DMS53 (cell line): ENCODE results near the gene C1orf94.

Experiments used
- DNase-seq: peaks from one replicate; lab custom pipeline; 2025; lab: John Stamatoyannopoulos, UW

Gene C1orf94

GRCh38 chr1:34164771-34165391, 11.8 kb upstream of the C1orf94 start, which contains the start of gene CSMD2:
Gene CSMD2 (minus strand): TSS chr1:34165230. CDS start chr1:34165097, 133 bp downstream.
- DNase-seq = peak; percentile 85

- peak; percentile 59 for DNase-seq
Measured at GRCh38 chr1:34165422-34165921, 11.2 kb upstream of the C1orf94 start.

GRCh38 chr1:34166191-34166624, 10.5 kb upstream of the C1orf94 start:
- DNase-seq = peak; percentile 58

- DNase-seq = peak; percentile 68
Measured at GRCh38 chr1:34166625-34167361, 9.9 kb upstream of the C1orf94 start.

GRCh38 chr1:34167389-34167788, 9.3 kb upstream of the C1orf94 start:
- DNase-seq = no peak

- no peak for DNase-seq
Measured at GRCh38 chr1:34175744-34176143, 963 bp upstream of the C1orf94 start.

GRCh38 chr1:34178072-34178471, 1.4 kb downstream of the C1orf94 start:
- DNase-seq = no peak

GRCh38 chr1:34183381-34183780, 6.7 kb downstream of the C1orf94 start:
- peak; percentile 64 for DNase-seq

GRCh38 chr1:34186741-34187494, 10.2 kb downstream of the C1orf94 start:
- no peak for DNase-seq

- no peak for DNase-seq
Measured at GRCh38 chr1:34188418-34188817, 11.7 kb downstream of the C1orf94 start.

- DNase-seq = no peak
Measured at GRCh38 chr1:34188985-34189384, 12.3 kb downstream of the C1orf94 start.

GRCh38 chr1:34190692-34191091, 14.0 kb downstream of the C1orf94 start:
- no peak for DNase-seq

GRCh38 chr1:34192621-34193020, 15.9 kb downstream of the C1orf94 start:
- no peak for DNase-seq

GRCh38 chr1:34199927-34200326, 23.2 kb downstream of the C1orf94 start:
- peak; percentile 34 for DNase-seq

- DNase-seq = no peak
Measured at GRCh38 chr1:34212673-34213072, 36.0 kb downstream of the C1orf94 start.

GRCh38 chr1:34213956-34214355, 37.2 kb downstream of the C1orf94 start:
- no peak for DNase-seq

- no peak for DNase-seq
Measured at GRCh38 chr1:34231441-34231840, 54.7 kb downstream of the C1orf94 start.

GRCh38 chr1:34235594-34235993, 58.9 kb downstream of the C1orf94 start:
- DNase-seq = no peak

GRCh38 chr1:34236089-34236488, 59.4 kb downstream of the C1orf94 start:
- DNase-seq = no peak

- no peak for DNase-seq
Measured at GRCh38 chr1:34237151-34237815, 60.6 kb downstream of the C1orf94 start.

- no peak for DNase-seq
Measured at GRCh38 chr1:34245967-34246366, 69.3 kb downstream of the C1orf94 start.

- DNase-seq = no peak
Measured at GRCh38 chr1:34250342-34250741, 73.6 kb downstream of the C1orf94 start.
